GM19025 (cell line): ENCODE data around the gene CER1.

Experiments used
- ATAC-seq: cut with Tn5 transposase; IDR thresholded peaks from one replicate; pipeline ENCODE4 v1.9.1; 2021; ENCODE audit warnings: mild to moderate bottlenecking, low read depth, moderate library complexity; ENCODE audit not compliant: unreplicated experiment

The CER1 gene

GRCh38 chr9:14670718-14671117 lies 51.8 kb downstream of the CER1 start:
- ATAC-seq, result no peak
